Fibroblast of lung (primary cell): ENCODE measurements around the gene ARF1. TPM values are rescaled to one million over a fixed set of nuclear protein-coding genes. Genes with fewer than 3 reads are reported as not detected.

Experiments
- DNase-seq, 2 donors: peaks; one replicate each; pipeline versions ENCODE4 v3.0.0 to v3.0.0-alpha.2; 2010; ENCODE audit warnings: low read depth in 2 of 2
- H2AFZ ChIP-seq: 2 replicates; pipeline ENCODE4 v1.5.1; 2012; ENCODE audit warnings: low read length, control low read depth, inconsistent platforms
- H3K27ac ChIP-seq: 2 replicates; pipeline ENCODE4 v1.5.1; 2011; ENCODE audit warnings: low read length, control low read depth; ENCODE audit not compliant: insufficient read depth
- H3K27me3 ChIP-seq: 2 replicates; pipeline ENCODE4 v1.5.1; 2011; ENCODE audit warnings: mild to moderate bottlenecking, low read length; ENCODE audit not compliant: control insufficient read depth, insufficient read depth
- H3K36me3 ChIP-seq: 2 replicates; pipeline ENCODE4 v1.5.1; 2011; ENCODE audit warnings: low read length; ENCODE audit not compliant: control insufficient read depth, insufficient read depth
- H3K4me1 ChIP-seq: 2 replicates; pipeline ENCODE4 v1.5.1; 2011; ENCODE audit warnings: low read length; ENCODE audit not compliant: control insufficient read depth, insufficient read depth; ENCODE audit errors: extremely low read depth
- H3K4me2 ChIP-seq: 2 replicates; pipeline ENCODE4 v1.5.1; 2011; ENCODE audit warnings: low read length, control low read depth; ENCODE audit not compliant: insufficient read depth; ENCODE audit errors: extremely low read depth
- H3K4me3 ChIP-seq, 4 experiments: fragments of 200-600 bp in 1 of 4; sonication (generic) in 1 of 4; replicated peaks in 1 of 4; 2 replicates each; pipeline ENCODE4 v1.5.1; 2011 to 2016; ENCODE audit warnings: low read length in 4 of 4, low read depth in 3 of 4, mild to moderate bottlenecking in 3 of 4, control low read depth in 2 of 4, inconsistent platforms in 1 of 4, mixed read lengths in 1 of 4; ENCODE audit not compliant: insufficient read depth in 1 of 4; ENCODE audit errors: control extremely low read depth in 1 of 4
- H3K79me2 ChIP-seq: 2 replicates; pipeline ENCODE4 v1.5.1; 2012; ENCODE audit warnings: mild to moderate bottlenecking, low read length, inconsistent platforms; ENCODE audit not compliant: control insufficient read depth, insufficient read depth
- H3K9ac ChIP-seq: 2 replicates; pipeline ENCODE4 v1.5.1; 2011; ENCODE audit warnings: mild to moderate bottlenecking, low read length, control low read depth; ENCODE audit not compliant: insufficient read depth
- H3K9me3 ChIP-seq: 2 replicates; pipeline ENCODE4 v1.5.1; 2012; ENCODE audit warnings: low read depth, low read length; ENCODE audit not compliant: control insufficient read depth, insufficient read depth
- H4K20me1 ChIP-seq: 2 replicates; pipeline ENCODE4 v1.5.1; 2011; ENCODE audit warnings: low read length; ENCODE audit not compliant: control insufficient read depth, insufficient read depth; ENCODE audit errors: extremely low read depth
- CTCF ChIP-seq, 2 donors: IDR thresholded peaks in 1 of 2; conservative IDR thresholded peaks in 1 of 2; 1 replicate in 1 of 2; 2 replicates in 1 of 2; pipeline ENCODE4 v1.5.1; 2011 to 2012; ENCODE audit warnings: low read length in 2 of 2, control low read depth in 1 of 2, inconsistent platforms in 1 of 2, low read depth in 1 of 2, mild to moderate bottlenecking in 1 of 2
- EZH2 ChIP-seq: IDR thresholded peaks from 2 replicates; pipeline ENCODE4 v1.5.1; 2012; ENCODE audit warnings: low read length, control low read depth, mild to moderate bottlenecking; ENCODE audit errors: missing control alignments
- polyA plus RNA-seq, 2 donors: library from polyadenylated mRNA; depleted of rRNA in 1 of 2; stranded (reverse) in 1 of 2; unstranded in 1 of 2; fragments of >200 nt; gene quantifications; 2 replicates each; pipeline ENCODE4 v1.2.1, GENCODE V29; 2011 to 2012; ENCODE audit warnings: missing spikeins in 1 of 2
- total RNA-seq: library from RNA; depleted of rRNA; stranded (reverse); fragments of >200 nt; gene quantifications from 2 replicates; pipeline ENCODE4 v1.2.1, GENCODE V29; 2014

ARF1 gene
- total and polyA plus RNA-seq, 2 donors (not counting 1 experiment from before 2014, with no cell fraction given): 261 to 546 TPM

- TF ChIP-seq CTCF (conservative IDR thresholded peaks at IDR 0.05 in 1 of 2, IDR thresholded peaks at IDR 0.05 in 1 of 2; ENCODE audit: low read depth in 1 of 2, low read length in 2 of 2) (no peak), EZH2 (no peak)
- Histone ChIP-seq H3K36me3 (no peaks in the 10 kb centered on the region), H3K4me3 (no peak overlapping the region), H3K4me1 (no peaks in the 10 kb centered on the region), H3K27me3 (no peaks in the 10 kb centered on the region), H2AFZ (no peak overlapping the region), H3K79me2 (peaks cover 12% of the 10 kb centered on the region), H3K9me3 (no peaks in the 10 kb centered on the region), H3K9ac (no peak overlapping the region), H4K20me1 (no peaks in the 10 kb centered on the region), H3K27ac (no peak overlapping the region), H3K4me2 (no peak overlapping the region)
- DNase-seq: no peak
These were observed 5.6 kb upstream of the ARF1 start for GRCh38 chr1:228076796-228077430.

- TF ChIP-seq EZH2 (no peak), CTCF (conservative IDR thresholded peaks at IDR 0.05 in 1 of 2, IDR thresholded peaks at IDR 0.05 in 1 of 2; ENCODE audit: low read depth in 1 of 2, low read length in 2 of 2) (no peak)
- Histone ChIP-seq H3K27ac (no peak overlapping the region), H2AFZ (no peak overlapping the region), H3K9me3 (no peaks in the 10 kb centered on the region), H4K20me1 (no peaks in the 10 kb centered on the region), H3K4me1 (no peaks in the 10 kb centered on the region), H3K79me2 (peaks cover 18% of the 10 kb centered on the region), H3K36me3 (no peaks in the 10 kb centered on the region), H3K4me2 (no peak overlapping the region), H3K9ac (no peak overlapping the region), H3K27me3 (no peaks in the 10 kb centered on the region), H3K4me3 (no peak overlapping the region)
- DNase-seq: no peak
These were observed 4.8 kb upstream of the ARF1 start for GRCh38 chr1:228077565-228078330.

GRCh38 chr1:228079013-228079412 lies 3.5 kb upstream of the ARF1 start:
- H4K20me1 ChIP-seq: peaks cover under 1% of the 10 kb centered on the region

More at GRCh38 chr1:228079013-228079412, 3.5 kb upstream of the ARF1 start:
- Histone ChIP-seq H3K27ac (no peak overlapping the region), H3K27me3 (no peaks in the 10 kb centered on the region), H3K9ac (no peak overlapping the region), H3K4me3 (no peak overlapping the region), H2AFZ (no peak overlapping the region), H3K4me2 (no peak overlapping the region), H3K79me2 (peaks cover 31% of the 10 kb centered on the region), H3K36me3 (no peaks in the 10 kb centered on the region), H3K4me1 (no peaks in the 10 kb centered on the region), H3K9me3 (no peaks in the 10 kb centered on the region)
- no peak for DNase-seq
- no peak for TF ChIP-seq CTCF (conservative IDR thresholded peaks at IDR 0.05 in 1 of 2, IDR thresholded peaks at IDR 0.05 in 1 of 2; ENCODE audit: low read depth in 1 of 2, low read length in 2 of 2)
- TF ChIP-seq EZH2: no peak
